WERI-Rb-1 (cell line): Measurements from ENCODE around the gene ADGRV1.
"Not testable (repeated sequence)": the region's sequence is repeated elsewhere in the genome, so short reads cannot be mapped to it uniquely, and the experiment has no call there.

ENCODE experiments used
- DNase-seq: peaks from one replicate; pipeline ENCODE4 v3.0.0-alpha.2; 2020
- H3K27ac ChIP-seq: fragments of 250-450 bp; sonication (Bioruptor Pico); 2 replicates; pipeline ENCODE4 v1.5.1; 2020; ENCODE audit warnings: mild to moderate bottlenecking, moderate library complexity
- H3K27me3 ChIP-seq: fragments of 250-450 bp; sonication (Bioruptor Pico); 2 replicates; pipeline ENCODE4 v1.5.1; 2021; ENCODE audit warnings: mild to moderate bottlenecking, low read depth, moderate library complexity; ENCODE audit not compliant: insufficient read depth, severe bottlenecking
- H3K36me3 ChIP-seq: fragments of 250-450 bp; sonication (Bioruptor Pico); 2 replicates; pipeline ENCODE4 v1.5.1; 2020; ENCODE audit warnings: mild to moderate bottlenecking, moderate library complexity
- H3K4me3 ChIP-seq: 2 replicates; pipeline ENCODE4 v1.5.1; 2011; ENCODE audit warnings: low read depth, mild to moderate bottlenecking, control low read depth, low read length
- H3K9me3 ChIP-seq: fragments of 250-450 bp; sonication (Bioruptor Pico); 2 replicates; pipeline ENCODE4 v1.5.1; 2021; ENCODE audit warnings: mild to moderate bottlenecking, moderate library complexity; ENCODE audit not compliant: severe bottlenecking
- TF ChIP-seq, protein P1 (sequence below): IDR thresholded peaks from 2 replicates; pipeline ENCODE4 v1.5.1; 2011; ENCODE audit warnings: low read depth, mild to moderate bottlenecking, control low read depth, inconsistent platforms, low read length

The ADGRV1 gene

DNA sequence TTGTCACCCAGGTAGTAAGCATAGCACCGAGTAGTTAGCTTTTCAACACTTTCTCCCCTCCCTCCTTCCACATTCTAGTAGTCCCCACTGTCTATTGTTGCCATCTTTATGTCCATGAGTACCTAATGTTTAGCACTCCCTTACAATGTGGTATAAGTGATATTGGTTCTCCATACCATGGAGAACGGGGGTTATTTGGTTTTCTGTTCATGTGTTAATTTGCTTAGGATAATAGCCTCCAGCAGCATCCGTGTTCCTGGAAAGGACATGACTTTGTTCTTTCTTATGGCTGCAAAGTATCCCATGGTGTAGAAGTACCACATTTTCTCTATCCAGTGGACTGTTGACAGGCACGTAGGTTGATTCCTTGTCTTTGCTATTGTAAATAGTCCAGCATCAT lies 353.9 kb downstream of the ADGRV1 start:
- no peak overlapping the region for H3K27ac ChIP-seq
- DNase-seq, result no peak
- TF ChIP-seq, protein P1, sequence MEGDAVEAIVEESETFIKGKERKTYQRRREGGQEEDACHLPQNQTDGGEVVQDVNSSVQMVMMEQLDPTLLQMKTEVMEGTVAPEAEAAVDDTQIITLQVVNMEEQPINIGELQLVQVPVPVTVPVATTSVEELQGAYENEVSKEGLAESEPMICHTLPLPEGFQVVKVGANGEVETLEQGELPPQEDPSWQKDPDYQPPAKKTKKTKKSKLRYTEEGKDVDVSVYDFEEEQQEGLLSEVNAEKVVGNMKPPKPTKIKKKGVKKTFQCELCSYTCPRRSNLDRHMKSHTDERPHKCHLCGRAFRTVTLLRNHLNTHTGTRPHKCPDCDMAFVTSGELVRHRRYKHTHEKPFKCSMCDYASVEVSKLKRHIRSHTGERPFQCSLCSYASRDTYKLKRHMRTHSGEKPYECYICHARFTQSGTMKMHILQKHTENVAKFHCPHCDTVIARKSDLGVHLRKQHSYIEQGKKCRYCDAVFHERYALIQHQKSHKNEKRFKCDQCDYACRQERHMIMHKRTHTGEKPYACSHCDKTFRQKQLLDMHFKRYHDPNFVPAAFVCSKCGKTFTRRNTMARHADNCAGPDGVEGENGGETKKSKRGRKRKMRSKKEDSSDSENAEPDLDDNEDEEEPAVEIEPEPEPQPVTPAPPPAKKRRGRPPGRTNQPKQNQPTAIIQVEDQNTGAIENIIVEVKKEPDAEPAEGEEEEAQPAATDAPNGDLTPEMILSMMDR, result no peak

DNA sequence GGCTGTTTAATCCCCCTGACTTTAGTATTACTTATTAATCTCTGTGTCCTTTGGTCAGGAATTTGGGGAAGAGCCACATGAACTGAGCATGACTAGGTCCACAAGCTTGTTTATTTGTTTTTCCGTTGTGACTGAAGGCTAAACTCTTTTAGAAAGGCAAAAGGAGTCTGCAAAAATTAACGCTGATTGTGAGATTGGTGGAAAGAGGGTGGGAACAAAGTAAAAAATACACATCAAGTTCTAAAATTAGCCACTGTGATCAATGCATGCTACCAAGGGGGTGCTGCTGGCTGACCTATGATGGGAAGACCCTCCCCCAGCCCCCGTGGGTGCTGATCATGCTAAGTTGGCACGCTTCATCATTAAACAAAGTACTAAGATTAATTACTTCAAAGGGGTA lies 356.8 kb downstream of the ADGRV1 start:
- H3K27me3 ChIP-seq, result no peaks in the 10 kb centered on the region
- H3K4me3 ChIP-seq, result no peak overlapping the region
- no peaks in the 10 kb centered on the region for H3K9me3 ChIP-seq
- no peaks in the 10 kb centered on the region for H3K36me3 ChIP-seq
- DNase-seq, result no peak
- TF ChIP-seq, protein P1, result no peak
- no peak overlapping the region for H3K27ac ChIP-seq

More for the DNA sequence above, 353.9 kb downstream of the ADGRV1 start:
- H3K36me3 ChIP-seq, result no peaks in the 10 kb centered on the region
- no peaks in the 10 kb centered on the region for H3K27me3 ChIP-seq
- no peaks in the 10 kb centered on the region for H3K9me3 ChIP-seq
- H3K4me3 ChIP-seq, result no peak overlapping the region

DNA sequence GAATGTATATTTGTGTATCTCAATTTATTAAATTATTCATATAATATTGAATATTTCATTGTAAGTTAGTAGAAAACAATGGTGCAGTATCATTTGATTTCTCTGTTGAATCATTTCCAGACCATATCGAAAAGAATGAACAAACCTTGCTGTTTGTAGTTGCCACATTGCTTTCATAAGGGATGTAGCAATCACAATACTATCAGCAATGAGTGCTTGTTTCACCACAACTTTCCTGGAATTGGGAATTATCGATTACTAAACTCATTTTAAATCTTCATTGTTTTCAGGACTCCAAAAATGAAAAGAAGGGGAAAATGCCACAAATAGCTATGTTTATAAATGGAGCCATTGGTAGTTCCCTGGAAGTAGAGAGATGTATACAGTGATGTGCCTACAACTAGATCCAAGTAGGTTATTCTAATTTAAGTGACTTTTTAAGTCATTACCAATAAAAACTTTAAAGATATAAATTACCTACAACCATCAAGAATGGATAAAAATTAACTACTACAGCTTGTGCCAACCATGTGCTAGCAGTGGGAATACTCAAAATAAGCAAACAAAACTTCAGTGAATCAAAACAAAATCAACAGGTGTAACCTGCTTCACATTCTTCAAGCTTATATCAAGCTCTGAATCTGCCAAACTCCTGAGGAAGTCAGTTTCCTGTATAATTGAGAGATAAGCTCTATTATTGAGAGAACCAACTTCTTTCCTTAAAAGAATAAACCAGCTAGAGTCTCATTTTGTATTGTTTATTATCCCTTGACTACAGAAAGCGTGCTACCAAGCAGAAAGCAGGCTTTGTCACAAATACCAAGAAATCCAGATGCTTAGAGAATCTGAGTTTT lies 358.6 kb downstream of the ADGRV1 start:
- H3K9me3 ChIP-seq, result no peaks in the 10 kb centered on the region
- H3K27me3 ChIP-seq, result no peaks in the 10 kb centered on the region
- H3K27ac ChIP-seq, result no peak overlapping the region
- H3K36me3 ChIP-seq, result no peaks in the 10 kb centered on the region
- H3K4me3 ChIP-seq, result no peak overlapping the region
- TF ChIP-seq, protein P1, result no peak
- no peak for DNase-seq

DNA sequence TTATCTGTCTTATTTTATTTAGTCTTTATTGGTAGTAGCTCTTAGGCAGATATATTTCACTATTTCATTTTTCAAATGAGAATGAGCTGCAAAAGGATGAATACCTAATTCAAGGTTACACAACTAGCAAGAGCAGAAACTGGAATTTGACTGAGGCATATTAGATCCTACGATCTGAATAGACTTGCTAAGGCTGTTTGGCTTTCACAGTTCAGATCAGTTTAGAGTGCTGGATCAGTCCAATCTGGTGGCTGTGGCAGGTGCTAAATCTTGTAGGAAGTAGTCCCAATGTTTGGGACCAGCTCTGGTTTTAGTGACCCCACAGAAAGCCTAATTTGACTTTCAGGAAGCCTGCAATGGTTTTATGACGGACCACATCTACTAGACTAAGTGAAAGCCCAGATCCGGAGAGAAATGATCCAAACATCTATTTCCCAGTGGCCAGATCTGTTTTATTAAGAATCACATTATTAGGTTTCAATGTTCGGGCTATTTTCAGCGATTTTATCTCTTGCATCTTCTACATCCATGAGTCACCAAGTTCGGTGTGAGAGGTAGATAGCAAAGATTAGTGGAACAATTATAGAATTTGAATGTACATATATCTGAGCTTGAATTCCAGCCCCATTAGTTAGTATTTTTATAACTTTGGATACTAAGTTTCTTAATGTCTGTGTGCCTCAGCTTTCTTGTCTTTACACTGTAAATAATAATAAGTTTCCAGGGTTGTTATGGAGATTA lies 359.5 kb downstream of the ADGRV1 start:
- no peak for DNase-seq
- no peaks in the 10 kb centered on the region for H3K36me3 ChIP-seq
- TF ChIP-seq, protein P1, result no peak
- H3K4me3 ChIP-seq, result no peak overlapping the region
- no peak overlapping the region for H3K27ac ChIP-seq
- H3K9me3 ChIP-seq, result no peaks in the 10 kb centered on the region
- H3K27me3 ChIP-seq, result no peaks in the 10 kb centered on the region

DNA sequence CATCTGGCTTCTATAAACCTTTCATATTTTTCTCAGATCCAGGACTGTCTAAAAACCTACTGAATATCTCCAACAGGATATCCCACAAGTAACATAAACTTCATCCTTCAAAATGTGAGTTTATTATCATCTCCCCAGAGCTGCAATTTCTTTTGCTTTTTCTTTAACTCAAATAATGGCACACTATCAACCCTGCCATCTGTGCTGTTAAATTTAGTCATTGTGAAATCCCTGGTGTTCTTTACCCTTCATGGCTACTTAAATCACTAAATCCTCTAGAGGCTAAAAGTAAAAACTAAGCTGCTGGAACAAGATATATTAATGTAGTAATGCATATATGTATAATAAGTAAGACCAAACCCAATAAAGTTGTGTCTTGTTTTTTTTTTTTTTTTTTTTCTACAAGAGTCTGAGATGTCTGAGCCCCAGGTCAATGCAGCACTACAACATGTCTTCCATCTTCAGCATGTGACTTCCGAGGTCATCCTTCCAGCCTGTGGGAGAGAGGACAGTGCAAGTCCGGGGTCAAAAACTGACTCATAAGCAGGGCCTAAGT lies 362.9 kb downstream of the ADGRV1 start:
- TF ChIP-seq, protein P1, result no peak
- DNase-seq, result no peak
- Histone ChIP-seq H3K36me3 (no peaks in the 10 kb centered on the region), H3K4me3 (no peak overlapping the region), H3K27me3 (no peaks in the 10 kb centered on the region), H3K9me3 (no peaks in the 10 kb centered on the region), H3K27ac (peak overlapping the region; percentile 19; the same call in 1 of the 2 replicates)

DNA sequence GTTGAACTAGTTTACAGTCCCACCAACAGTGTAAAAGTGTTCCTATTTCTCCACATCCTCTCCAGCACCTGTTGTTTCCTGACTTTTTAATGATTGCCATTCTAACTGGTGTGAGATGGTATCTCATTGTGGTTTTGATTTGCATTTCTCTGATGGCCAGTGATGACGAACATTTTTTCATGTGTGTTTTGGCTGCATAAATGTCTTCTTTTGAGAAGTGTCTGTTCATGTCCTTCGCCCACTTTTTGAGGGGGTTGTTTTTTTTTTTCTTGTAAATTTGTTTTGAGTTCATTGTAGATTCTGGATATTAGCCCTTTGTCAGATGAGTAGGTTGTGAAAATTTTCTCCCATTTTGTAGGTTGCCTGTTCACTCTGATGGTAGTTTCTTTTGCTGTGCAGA lies 365.6 kb downstream of the ADGRV1 start:
- H3K4me3 ChIP-seq, H3K9me3 ChIP-seq, DNase-seq, H3K36me3 ChIP-seq, H3K27me3 ChIP-seq, H3K27ac ChIP-seq: not testable (repeated sequence)

DNA sequence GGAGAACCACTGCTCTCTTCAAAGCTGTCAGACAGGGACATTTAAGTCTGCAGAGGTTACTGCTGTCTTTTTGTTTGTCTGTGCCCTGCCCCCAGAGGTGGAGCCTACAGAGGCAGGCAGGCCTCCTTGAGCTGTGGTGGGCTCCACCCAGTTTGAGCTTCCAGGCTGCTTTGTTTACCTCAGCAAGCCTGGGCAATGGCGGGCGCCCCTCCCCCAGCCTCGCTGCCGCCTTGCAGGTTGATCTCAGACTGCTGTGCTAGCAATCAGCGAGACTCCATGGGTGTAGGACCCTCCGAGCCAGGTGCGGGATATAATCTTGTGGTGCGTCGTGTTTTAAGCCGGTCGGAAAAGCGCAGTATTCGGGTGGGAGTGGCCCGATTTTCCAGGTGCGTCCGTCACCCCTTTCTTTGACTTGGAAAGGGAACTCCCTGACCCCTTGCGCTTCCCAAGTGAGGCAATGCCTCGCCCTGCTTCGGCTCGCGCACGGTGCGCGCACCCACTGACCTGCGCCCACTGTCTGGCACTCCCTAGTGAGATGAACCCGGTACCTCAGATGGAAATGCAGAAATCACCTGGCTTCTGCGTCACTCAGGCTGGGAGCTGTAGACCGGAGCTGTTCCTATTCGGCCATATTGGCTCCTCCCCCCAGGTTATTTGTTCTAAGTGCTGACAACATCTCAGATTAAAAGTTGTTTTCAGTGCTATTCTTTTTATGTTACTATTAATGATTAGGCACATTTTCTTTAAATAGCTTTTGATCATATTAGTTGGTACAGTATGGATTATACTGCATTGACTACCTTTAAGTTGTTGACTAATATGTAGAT lies 370.6 kb downstream of the ADGRV1 start:
- not testable (repeated sequence) for H3K36me3 ChIP-seq, H3K4me3 ChIP-seq, H3K27me3 ChIP-seq, H3K27ac ChIP-seq, DNase-seq, H3K9me3 ChIP-seq
